SU-DHL-6 (cell line): ENCODE measurements around the gene MORC2.

Experiments used
- H2AFZ ChIP-seq: fragments of 200-600 bp; sonication (generic); 2 replicates; pipeline ENCODE4 v1.6.1; 2014; ENCODE audit warnings: low read depth, mild to moderate bottlenecking, moderate library complexity, mixed read lengths, antibody characterized with exemption, low read length; ENCODE audit not compliant: severe bottlenecking
- H3F3A ChIP-seq: fragments of 200-600 bp; shearing (Covaris generic); 2 replicates; pipeline ENCODE4 v1.6.0; 2016; ENCODE audit warnings: antibody characterized with exemption, mild to moderate bottlenecking; ENCODE audit not compliant: insufficient read depth
- H3K27ac ChIP-seq: fragments of 200-600 bp; sonication (generic); 2 replicates; pipeline ENCODE4 v1.5.1; 2016; ENCODE audit warnings: low read depth, mild to moderate bottlenecking, low read length, moderate library complexity, mixed read lengths
- H3K27me3 ChIP-seq: fragments of 200-600 bp; sonication (generic), shearing (Covaris generic); 2 replicates; pipeline ENCODE4 v1.6.0; 2014; ENCODE audit warnings: mild to moderate bottlenecking, low read length
- H3K36me3 ChIP-seq: fragments of 200-600 bp; sonication (generic); 2 replicates; pipeline ENCODE4 v1.6.1; 2014; ENCODE audit warnings: mild to moderate bottlenecking, low read length, mixed read lengths
- H3K4me2 ChIP-seq: fragments of 300-600, 200-600 bp; shearing (Covaris generic), sonication (generic); 2 replicates; pipeline ENCODE4 v1.6.0; 2014; ENCODE audit warnings: low read length, low read depth, mild to moderate bottlenecking; ENCODE audit not compliant: poor library complexity, severe bottlenecking
- H3K4me3 ChIP-seq: fragments of 200-600 bp; sonication (generic); 2 replicates; pipeline ENCODE4 v1.5.1; 2014; ENCODE audit warnings: antibody characterized with exemption, low read length, mild to moderate bottlenecking, mixed read lengths; ENCODE audit not compliant: insufficient read depth, poor library complexity, severe bottlenecking
- H3K79me2 ChIP-seq: fragments of 200-600 bp; sonication (generic); 2 replicates; pipeline ENCODE4 v1.6.1; 2014; ENCODE audit warnings: mild to moderate bottlenecking, low read length, moderate library complexity; ENCODE audit not compliant: insufficient read depth
- H3K9ac ChIP-seq: fragments of 200-600 bp; sonication (generic); 2 replicates; pipeline ENCODE4 v1.7.0; 2014; ENCODE audit warnings: mild to moderate bottlenecking, low read length
- H3K9me2 ChIP-seq: fragments of 200-600 bp; sonication (generic); replicated peaks from 2 replicates; pipeline ENCODE4 v1.6.1; 2014; ENCODE audit warnings: low read length; ENCODE audit not compliant: insufficient read depth
- H3K9me3 ChIP-seq: fragments of 200-600 bp; sonication (generic); 2 replicates; pipeline ENCODE4 v1.6.1; 2014; ENCODE audit warnings: low read length, mixed read lengths; ENCODE audit not compliant: insufficient read depth
- H4K20me1 ChIP-seq: fragments of 200-600 bp; sonication (generic); 2 replicates; pipeline ENCODE4 v1.6.1; 2014; ENCODE audit warnings: low read depth, mild to moderate bottlenecking, antibody characterized with exemption, low read length, moderate library complexity, mixed read lengths
- EZH2phosphoT487 ChIP-seq: fragments of 200-600 bp; sonication (generic), shearing (Covaris generic); conservative IDR thresholded peaks from 2 replicates; pipeline ENCODE4 v1.6.1; 2018; ENCODE audit warnings: mild to moderate bottlenecking, antibody characterized with exemption, low read length, moderate library complexity, mixed read lengths
- TF ChIP-seq, protein P1 (sequence below): fragments of 200-600 bp; sonication (generic); IDR thresholded peaks from one replicate; pipeline ENCODE4 v1.5.1; 2017; ENCODE audit warnings: antibody characterized with exemption, mild to moderate bottlenecking, low read length, moderate library complexity; ENCODE audit not compliant: insufficient read depth, poor library complexity, severe bottlenecking

The MORC2 gene

DNA sequence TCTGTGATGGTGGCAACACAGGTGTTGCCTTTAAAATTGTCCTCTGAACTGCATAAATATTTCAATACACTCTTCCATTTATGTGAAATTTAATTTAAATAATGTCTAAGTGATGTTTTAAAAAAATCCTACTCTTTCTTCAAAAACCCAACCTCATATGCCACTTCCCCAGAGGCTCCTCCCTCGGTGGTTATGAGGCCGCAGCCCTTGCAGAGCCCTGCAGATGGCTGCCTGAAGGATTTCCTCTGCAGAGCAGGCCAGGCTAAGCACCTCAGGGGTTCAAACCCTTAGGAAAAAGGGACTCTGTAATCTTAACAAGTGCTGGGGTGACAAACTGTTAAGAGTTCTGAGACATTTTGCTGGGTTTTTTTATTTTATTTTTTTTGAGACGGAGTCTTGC, 25.2 kb downstream of the MORC2 start:
- H3K4me2 ChIP-seq = no peak overlapping the region
- no peak overlapping the region for H2AFZ ChIP-seq
- no peaks in the 10 kb centered on the region for H3K9me3 ChIP-seq
- no peak for TF ChIP-seq EZH2phosphoT487
- TF ChIP-seq, protein P1, sequence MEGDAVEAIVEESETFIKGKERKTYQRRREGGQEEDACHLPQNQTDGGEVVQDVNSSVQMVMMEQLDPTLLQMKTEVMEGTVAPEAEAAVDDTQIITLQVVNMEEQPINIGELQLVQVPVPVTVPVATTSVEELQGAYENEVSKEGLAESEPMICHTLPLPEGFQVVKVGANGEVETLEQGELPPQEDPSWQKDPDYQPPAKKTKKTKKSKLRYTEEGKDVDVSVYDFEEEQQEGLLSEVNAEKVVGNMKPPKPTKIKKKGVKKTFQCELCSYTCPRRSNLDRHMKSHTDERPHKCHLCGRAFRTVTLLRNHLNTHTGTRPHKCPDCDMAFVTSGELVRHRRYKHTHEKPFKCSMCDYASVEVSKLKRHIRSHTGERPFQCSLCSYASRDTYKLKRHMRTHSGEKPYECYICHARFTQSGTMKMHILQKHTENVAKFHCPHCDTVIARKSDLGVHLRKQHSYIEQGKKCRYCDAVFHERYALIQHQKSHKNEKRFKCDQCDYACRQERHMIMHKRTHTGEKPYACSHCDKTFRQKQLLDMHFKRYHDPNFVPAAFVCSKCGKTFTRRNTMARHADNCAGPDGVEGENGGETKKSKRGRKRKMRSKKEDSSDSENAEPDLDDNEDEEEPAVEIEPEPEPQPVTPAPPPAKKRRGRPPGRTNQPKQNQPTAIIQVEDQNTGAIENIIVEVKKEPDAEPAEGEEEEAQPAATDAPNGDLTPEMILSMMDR = no peak
- H3K27me3 ChIP-seq = no peaks in the 10 kb centered on the region
- no peaks in the 10 kb centered on the region for H3K79me2 ChIP-seq
- H3K9me2 ChIP-seq = no peaks in the 10 kb centered on the region
- H4K20me1 ChIP-seq = no peaks in the 10 kb centered on the region
- peaks cover 4% of the 10 kb centered on the region; the same call in 1 of the 2 replicates for H3K36me3 ChIP-seq
- no peak overlapping the region for H3K4me3 ChIP-seq
- no peaks in the 10 kb centered on the region for H3F3A ChIP-seq
- no peak overlapping the region for H3K27ac ChIP-seq
- H3K9ac ChIP-seq = no peak overlapping the region

DNA sequence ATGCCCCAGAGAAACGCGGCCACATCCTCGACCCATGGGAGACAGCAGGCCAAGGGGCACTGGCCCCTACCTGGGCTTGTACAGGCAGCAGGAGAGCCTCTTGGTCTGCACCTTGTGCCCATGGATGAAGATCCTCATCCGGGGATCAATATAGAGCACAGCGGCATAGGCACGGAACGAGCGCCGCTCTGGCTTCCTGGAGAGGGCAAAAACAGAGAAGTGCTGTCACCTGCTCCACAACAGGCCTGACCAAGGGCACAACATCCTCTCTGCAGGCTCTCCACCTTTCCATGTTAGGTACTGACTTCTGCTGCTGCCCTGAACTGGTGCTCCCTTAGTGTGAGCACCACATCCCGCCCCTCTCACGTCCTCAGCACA, 27.2 kb downstream of the MORC2 start:
- Histone ChIP-seq H3K9ac (no peak overlapping the region), H3K9me2 (no peaks in the 10 kb centered on the region), H3K36me3 (peaks cover 8% of the 10 kb centered on the region; the same call in 1 of the 2 replicates), H4K20me1 (no peaks in the 10 kb centered on the region), H3K4me2 (no peak overlapping the region), H3K27me3 (no peaks in the 10 kb centered on the region), H3K27ac (no peak overlapping the region), H3K9me3 (no peaks in the 10 kb centered on the region), H2AFZ (no peak overlapping the region), H3K79me2 (no peaks in the 10 kb centered on the region), H3K4me3 (no peak overlapping the region), H3F3A (no peaks in the 10 kb centered on the region)
- TF ChIP-seq EZH2phosphoT487 = no peak
- TF ChIP-seq, protein P1 = no peak

DNA sequence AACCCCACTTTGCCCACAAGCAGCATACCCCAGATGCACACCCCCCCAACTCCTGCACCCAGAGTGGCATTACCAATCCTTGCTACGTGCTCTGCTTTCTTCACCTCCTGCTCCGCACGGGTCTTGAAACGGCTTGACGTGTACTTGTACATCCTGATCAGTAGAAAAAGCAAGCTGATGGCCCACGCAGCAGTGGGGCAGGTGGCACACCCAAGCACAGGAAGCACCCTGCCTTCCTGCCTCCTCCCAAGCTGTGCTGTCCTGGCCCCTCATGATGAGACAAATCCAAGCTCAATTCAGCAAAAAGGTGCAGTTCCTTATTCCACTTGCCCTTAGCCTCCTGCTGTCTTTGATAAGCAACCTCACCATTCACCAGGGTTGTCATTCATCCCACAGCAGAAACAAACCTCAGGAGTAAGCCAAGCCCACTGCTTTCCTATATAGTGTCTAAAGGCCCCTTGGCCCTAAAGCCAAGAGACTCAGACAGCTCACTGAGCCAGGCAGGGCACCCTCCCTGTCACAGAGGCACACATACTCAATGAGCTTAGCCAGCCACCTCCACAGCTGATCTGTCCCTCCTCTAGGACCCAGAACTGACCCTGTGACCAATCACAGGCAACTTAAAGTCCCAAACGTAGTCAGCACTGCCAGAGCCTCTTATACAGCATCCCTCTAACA, 27.8 kb downstream of the MORC2 start:
- Histone ChIP-seq H3K27me3 (no peaks in the 10 kb centered on the region), H3K36me3 (peaks cover 11% of the 10 kb centered on the region; the same call in 1 of the 2 replicates), H3K9me3 (no peaks in the 10 kb centered on the region), H3K9ac (no peak overlapping the region), H4K20me1 (no peaks in the 10 kb centered on the region), H3K79me2 (no peaks in the 10 kb centered on the region), H3K9me2 (no peaks in the 10 kb centered on the region), H3F3A (no peaks in the 10 kb centered on the region), H3K4me3 (no peak overlapping the region), H2AFZ (no peak overlapping the region), H3K27ac (no peak overlapping the region), H3K4me2 (no peak overlapping the region)
- TF ChIP-seq, protein P1 = no peak
- no peak for TF ChIP-seq EZH2phosphoT487
